CD4-positive, alpha-beta T cell (primary cell): ENCODE results near the gene TAC3. TPM values are rescaled to one million over a fixed set of nuclear protein-coding genes. Genes with fewer than 3 reads are reported as not detected.
"Not testable (repeated sequence)": the region's sequence is repeated elsewhere in the genome, so short reads cannot be mapped to it uniquely, and the experiment has no call there.

Experiments used
- ATAC-seq: fragments of 200-7000 bp; cut with Tn5 transposase; one replicate; pipeline ENCODE4 v1.10.0; 2022; ENCODE audit warnings: mild to moderate bottlenecking; ENCODE audit not compliant: poor library complexity
- CTCF ChIA-PET: fragments of 350-600 bp; sonication (Branson Sonifier 250); formaldehyde crosslinking; loops from one replicate; lab custom pipeline; 2021; ENCODE audit warnings: antibody characterized with exemption, inconsistent platforms; lab: Charles Lee
- POLR2A ChIA-PET: fragments of 350-600 bp; sonication (Branson Sonifier 250); formaldehyde crosslinking; loops from one replicate; lab custom pipeline; 2021; ENCODE audit warnings: antibody characterized with exemption, inconsistent platforms; lab: Charles Lee
- DNase-seq, 14 experiments: peaks; one replicate each; pipeline ENCODE4 v3.0.0-alpha.2; 2013 to 2020; ENCODE audit warnings: mixed read lengths in 2 of 14
- H3K27ac ChIP-seq, 2 donors: one replicate each; pipeline versions ENCODE4 v1.5.1 to v1.7.0; 2013; ENCODE audit warnings: low read length in 2 of 2, low read depth in 1 of 2, mild to moderate bottlenecking in 1 of 2
- H3K27me3 ChIP-seq, 2 experiments: 1 replicate in 1 of 2; 2 replicates in 1 of 2; pipeline versions ENCODE4 v1.6.1 to v1.7.0; 2013; ENCODE audit warnings: low read length in 2 of 2, control low read depth in 1 of 2, mild to moderate bottlenecking in 1 of 2, moderate library complexity in 1 of 2; ENCODE audit not compliant: insufficient read depth in 2 of 2, control insufficient read depth in 1 of 2
- H3K36me3 ChIP-seq: one replicate; pipeline ENCODE4 v1.6.1; 2013; ENCODE audit warnings: low read length, control low read depth; ENCODE audit not compliant: insufficient read depth
- H3K4me1 ChIP-seq: one replicate; pipeline ENCODE4 v1.6.1; 2013; ENCODE audit warnings: low read length, control low read depth; ENCODE audit not compliant: insufficient read depth
- H3K4me3 ChIP-seq: one replicate; pipeline ENCODE4 v1.5.1; 2013; ENCODE audit warnings: mild to moderate bottlenecking, low read length, moderate library complexity
- H3K9me3 ChIP-seq, 2 experiments: 1 replicate in 1 of 2; 2 replicates in 1 of 2; pipeline versions ENCODE4 v1.6.1 to v1.7.0; 2013; ENCODE audit warnings: low read length in 2 of 2, mild to moderate bottlenecking in 2 of 2, control low read depth in 1 of 2, moderate library complexity in 1 of 2; ENCODE audit not compliant: control insufficient read depth in 1 of 2, insufficient read depth in 1 of 2
- H3K27ac Mint-ChIP-seq: one replicate; pipeline ENCODE4 v1.8.0; 2020; ENCODE audit warnings: mixed read lengths
- H3K27me3 Mint-ChIP-seq: one replicate; pipeline ENCODE4 v1.8.0; 2021; ENCODE audit warnings: mixed read lengths
- H3K36me3 Mint-ChIP-seq: one replicate; pipeline ENCODE4 v1.8.0; 2021; ENCODE audit warnings: low read depth, mixed read lengths
- H3K4me1 Mint-ChIP-seq: one replicate; pipeline ENCODE4 v1.8.0; 2021; ENCODE audit warnings: low read depth, mixed read lengths
- H3K4me3 Mint-ChIP-seq: one replicate; pipeline ENCODE4 v1.8.0; 2020; ENCODE audit warnings: mild to moderate bottlenecking, mixed read lengths
- H3K9me3 Mint-ChIP-seq: one replicate; pipeline ENCODE4 v1.8.0; 2020; ENCODE audit warnings: mixed read lengths
- intact Hi-C, 2 experiments: fragments of 100-400 bp; cut with DNase I in 1 of 2; cut with micrococcal nuclease in 1 of 2; formaldehyde crosslinking; loops; one replicate each; pipeline versions ENCODE4 v1.15.1 to v1.9.0; 2023 to 2025; cut with DNase I, micrococcal nuclease
- total RNA-seq, 174 experiments: library from RNA in 2 of 174; stranded (reverse) in 2 of 174; gene quantifications; one replicate each; pipeline ENCODE4 v1.2.3 and lab custom pipeline; 2021 to 2026
- TF ChIP-seq, protein P1 (sequence below): fragments of 200-600 bp; IDR thresholded peaks from one replicate; pipeline ENCODE4 v1.8.0; 2022; ENCODE audit warnings: antibody characterized with exemption, mild to moderate bottlenecking

TAC3 gene
- total RNA-seq, 2 experiments from 2014 or later = not detected

DNA sequence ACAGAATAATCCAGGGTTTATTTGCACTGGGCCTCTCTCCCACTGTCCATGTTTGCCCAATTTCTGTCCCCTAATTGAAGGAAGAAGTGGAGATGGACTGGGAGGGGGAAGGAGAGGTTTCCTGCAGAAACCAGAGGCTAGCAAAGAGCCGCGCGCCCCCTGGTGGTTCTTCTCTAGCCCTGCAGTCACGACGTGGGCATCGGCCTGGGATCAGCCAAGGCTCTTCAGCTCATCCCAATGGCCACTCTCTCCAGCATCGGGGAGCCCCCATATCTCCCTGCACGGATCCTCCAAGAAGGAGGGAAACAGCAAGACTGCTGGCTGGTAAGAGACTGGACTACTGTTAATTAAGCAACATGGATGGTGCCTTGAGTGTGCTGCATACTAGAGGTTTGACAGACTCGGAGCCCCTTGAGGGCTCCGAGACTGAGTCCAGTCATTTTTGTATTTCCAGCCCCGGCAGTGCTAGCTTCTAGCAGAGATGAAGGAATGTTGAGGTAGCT lies 28.7 kb downstream of the TAC3 start:
- H3K27ac Mint-ChIP-seq = no peak overlapping the region
- Histone ChIP-seq H3K27ac (no peak overlapping the region), H3K27me3 (no peaks in the 10 kb centered on the region), H3K9me3 (no peaks in the 10 kb centered on the region), H3K4me1 (peaks cover 18% of the 10 kb centered on the region), H3K36me3 (no peaks in the 10 kb centered on the region), H3K4me3 (no peak overlapping the region)
- H3K4me3 Mint-ChIP-seq = no peak overlapping the region
- peaks cover 14% of the 10 kb centered on the region for H3K4me1 Mint-ChIP-seq
- no peaks in the 10 kb centered on the region for H3K36me3 Mint-ChIP-seq
- TF ChIP-seq, protein P1, sequence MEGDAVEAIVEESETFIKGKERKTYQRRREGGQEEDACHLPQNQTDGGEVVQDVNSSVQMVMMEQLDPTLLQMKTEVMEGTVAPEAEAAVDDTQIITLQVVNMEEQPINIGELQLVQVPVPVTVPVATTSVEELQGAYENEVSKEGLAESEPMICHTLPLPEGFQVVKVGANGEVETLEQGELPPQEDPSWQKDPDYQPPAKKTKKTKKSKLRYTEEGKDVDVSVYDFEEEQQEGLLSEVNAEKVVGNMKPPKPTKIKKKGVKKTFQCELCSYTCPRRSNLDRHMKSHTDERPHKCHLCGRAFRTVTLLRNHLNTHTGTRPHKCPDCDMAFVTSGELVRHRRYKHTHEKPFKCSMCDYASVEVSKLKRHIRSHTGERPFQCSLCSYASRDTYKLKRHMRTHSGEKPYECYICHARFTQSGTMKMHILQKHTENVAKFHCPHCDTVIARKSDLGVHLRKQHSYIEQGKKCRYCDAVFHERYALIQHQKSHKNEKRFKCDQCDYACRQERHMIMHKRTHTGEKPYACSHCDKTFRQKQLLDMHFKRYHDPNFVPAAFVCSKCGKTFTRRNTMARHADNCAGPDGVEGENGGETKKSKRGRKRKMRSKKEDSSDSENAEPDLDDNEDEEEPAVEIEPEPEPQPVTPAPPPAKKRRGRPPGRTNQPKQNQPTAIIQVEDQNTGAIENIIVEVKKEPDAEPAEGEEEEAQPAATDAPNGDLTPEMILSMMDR = peak; percentile 82
- H3K27me3 Mint-ChIP-seq = no peaks in the 10 kb centered on the region
- no peaks in the 10 kb centered on the region for H3K9me3 Mint-ChIP-seq
- ChIA-PET CTCF (interaction anchor here (0.6 to 2.6 kb wide), 7 partner anchors 14 to 235 kb away, joined by 3 to 7 read pairs (median 3); partner anchors contain the start of genes NEMP1 and PRIM1), POLR2A (no interaction called here)
- DNase-seq (peak; percentile 53 to 86 (median 68)), ATAC-seq (peak; percentile 86)
- intact Hi-C loops = loop anchor here (1.0 to 5.0 kb wide), 4 partner anchors 150 to 475 kb away; no protein-coding TSS in a partner anchor

DNA sequence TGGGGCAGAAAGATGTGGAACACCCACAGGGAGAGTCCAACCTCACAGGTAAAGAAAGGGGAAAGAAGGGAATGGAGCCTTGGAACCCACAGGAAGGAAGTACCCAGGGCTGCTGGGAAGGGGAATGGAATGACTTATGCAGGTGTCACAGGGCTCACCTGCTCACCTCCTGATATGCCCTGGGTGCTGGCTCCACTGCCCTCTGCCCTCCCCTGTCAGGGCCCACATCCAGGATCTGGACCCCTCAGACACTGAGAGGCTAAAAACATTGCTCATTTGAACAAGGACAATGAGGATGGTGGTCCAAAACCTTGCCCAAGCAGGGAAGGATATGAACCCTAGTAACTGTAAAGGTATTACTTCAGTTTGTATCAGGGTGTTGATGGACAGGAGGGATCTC lies 29.3 kb downstream of the TAC3 start:
- no peaks in the 10 kb centered on the region for H3K36me3 Mint-ChIP-seq
- POLR2A ChIA-PET = no interaction called here

DNA sequence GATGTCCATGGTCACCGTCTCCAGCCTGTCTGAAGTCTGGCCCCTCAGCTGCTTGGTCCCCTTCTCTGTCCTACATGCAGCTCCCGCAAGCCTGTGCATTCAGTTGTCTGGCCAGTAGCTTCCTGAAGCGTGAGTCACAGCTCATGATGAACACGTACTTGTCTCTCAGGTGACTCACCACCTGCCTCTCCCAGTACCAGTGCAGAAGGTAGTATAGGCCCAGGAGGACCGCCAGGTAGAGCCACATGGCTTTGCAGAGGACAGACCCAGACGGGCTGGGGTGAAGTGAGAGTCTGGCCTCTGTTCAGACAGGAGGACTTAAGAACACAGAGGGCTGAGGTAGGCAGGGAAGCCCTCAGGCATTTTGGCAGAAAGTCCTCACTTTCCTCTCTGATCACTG lies 30.6 kb downstream of the TAC3 start:
- ATAC-seq, H3K9me3 Mint-ChIP-seq, H3K36me3 ChIP-seq, H3K36me3 Mint-ChIP-seq, POLR2A ChIA-PET, H3K27ac ChIP-seq, H3K27me3 Mint-ChIP-seq, H3K4me1 ChIP-seq, H3K27me3 ChIP-seq, H3K4me3 Mint-ChIP-seq, H3K9me3 ChIP-seq, H3K27ac Mint-ChIP-seq, H3K4me1 Mint-ChIP-seq, H3K4me3 ChIP-seq: not testable (repeated sequence)
- CTCF ChIA-PET = interaction anchor here (0.5 to 2.6 kb wide), 3 partner anchors 16 to 228 kb away, joined by 3 to 7 read pairs (median 5); no protein-coding TSS in a partner anchor
- intact Hi-C loops = loop anchor here (2.0 to 5.0 kb wide), 3 partner anchors 148 to 473 kb away; no protein-coding TSS in a partner anchor
- DNase-seq = peak in 1 of 14 experiments; percentile 23

More for the DNA sequence above, 29.3 kb downstream of the TAC3 start:
- H3K27me3 Mint-ChIP-seq = no peaks in the 10 kb centered on the region
- H3K4me3 Mint-ChIP-seq = no peak overlapping the region
- no peaks in the 10 kb centered on the region for H3K9me3 ChIP-seq
- H3K27me3 ChIP-seq = no peaks in the 10 kb centered on the region
- DNase-seq (no peak), ATAC-seq (no peak)
- H3K9me3 Mint-ChIP-seq = no peaks in the 10 kb centered on the region
- H3K27ac Mint-ChIP-seq = no peak overlapping the region
- H3K4me1 ChIP-seq = peaks cover 18% of the 10 kb centered on the region
- H3K4me1 Mint-ChIP-seq = peaks cover 14% of the 10 kb centered on the region
- TF ChIP-seq, protein P1 = no peak
- no peak overlapping the region for H3K4me3 ChIP-seq
- intact Hi-C loops = loop anchor here (1.0 to 5.0 kb wide), 4 partner anchors 150 to 475 kb away; no protein-coding TSS in a partner anchor
- H3K36me3 ChIP-seq = no peaks in the 10 kb centered on the region
- no peak overlapping the region for H3K27ac ChIP-seq
- CTCF ChIA-PET = interaction anchor here (0.9 to 2.6 kb wide), 3 partner anchors 14 to 229 kb away, joined by 3 to 7 read pairs (median 3); no protein-coding TSS in a partner anchor
